ENCODE results near the gene LRRC32. TPM values are rescaled to one million over a fixed set of nuclear protein-coding genes. Genes with fewer than 3 reads are reported as not detected.

Gene LRRC32
- total and polyA plus RNA-seq, 9 of the 15 experiments (the other 6 are each of a cell fraction or from before 2014, with no cell fraction given): 0.10 to 0.50 (median 0.19) TPM; not detected in 5

DNA sequence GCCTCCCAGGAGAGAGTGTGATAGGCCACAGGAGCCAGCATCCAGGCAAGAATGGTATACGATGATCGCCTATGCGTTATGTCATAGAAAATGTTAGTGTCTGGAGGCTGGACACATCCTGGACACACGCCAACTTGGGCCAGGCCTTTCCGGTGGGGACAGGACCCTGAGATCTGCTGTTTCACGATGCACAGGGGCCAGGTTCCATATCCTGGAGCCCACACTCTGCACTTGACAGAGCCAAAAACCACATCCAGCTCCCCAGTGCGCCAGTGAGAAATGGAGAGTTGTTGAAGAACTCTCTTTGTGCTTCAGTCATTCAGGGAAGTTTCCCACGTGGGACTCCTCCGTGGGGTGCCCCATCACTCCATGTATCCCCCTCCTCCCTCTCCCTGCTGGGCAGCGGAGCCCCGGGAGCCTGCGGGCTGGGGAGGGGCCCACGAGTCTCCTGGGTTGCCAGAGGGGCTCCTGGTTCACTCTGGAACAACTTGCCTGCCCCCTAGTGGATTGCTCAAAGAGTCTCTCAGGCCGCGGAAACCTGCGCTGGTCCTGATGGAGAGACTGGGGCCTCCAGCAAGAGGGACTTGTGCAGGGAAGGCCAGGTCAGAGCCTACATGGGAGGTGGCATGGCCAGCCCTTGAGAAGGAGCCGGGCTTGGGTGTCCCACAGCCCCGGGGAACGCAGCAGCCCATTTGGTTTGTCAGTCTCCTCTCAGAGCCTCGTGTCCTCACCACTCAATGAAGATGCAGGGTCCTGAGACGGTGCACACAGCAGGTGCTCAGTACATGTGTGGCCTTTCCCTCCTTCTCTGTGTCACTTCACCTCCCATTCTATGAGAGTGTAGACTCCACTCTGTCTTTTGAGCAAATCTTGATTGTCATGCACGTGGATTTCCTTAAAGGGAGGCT lies 10.2 kb upstream of the LRRC32 start (continued):
- TF ChIP-seq, protein P1, sequence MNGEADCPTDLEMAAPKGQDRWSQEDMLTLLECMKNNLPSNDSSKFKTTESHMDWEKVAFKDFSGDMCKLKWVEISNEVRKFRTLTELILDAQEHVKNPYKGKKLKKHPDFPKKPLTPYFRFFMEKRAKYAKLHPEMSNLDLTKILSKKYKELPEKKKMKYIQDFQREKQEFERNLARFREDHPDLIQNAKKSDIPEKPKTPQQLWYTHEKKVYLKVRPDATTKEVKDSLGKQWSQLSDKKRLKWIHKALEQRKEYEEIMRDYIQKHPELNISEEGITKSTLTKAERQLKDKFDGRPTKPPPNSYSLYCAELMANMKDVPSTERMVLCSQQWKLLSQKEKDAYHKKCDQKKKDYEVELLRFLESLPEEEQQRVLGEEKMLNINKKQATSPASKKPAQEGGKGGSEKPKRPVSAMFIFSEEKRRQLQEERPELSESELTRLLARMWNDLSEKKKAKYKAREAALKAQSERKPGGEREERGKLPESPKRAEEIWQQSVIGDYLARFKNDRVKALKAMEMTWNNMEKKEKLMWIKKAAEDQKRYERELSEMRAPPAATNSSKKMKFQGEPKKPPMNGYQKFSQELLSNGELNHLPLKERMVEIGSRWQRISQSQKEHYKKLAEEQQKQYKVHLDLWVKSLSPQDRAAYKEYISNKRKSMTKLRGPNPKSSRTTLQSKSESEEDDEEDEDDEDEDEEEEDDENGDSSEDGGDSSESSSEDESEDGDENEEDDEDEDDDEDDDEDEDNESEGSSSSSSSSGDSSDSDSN (IDR thresholded peaks at IDR 0.05; ENCODE audit: borderline replicate concordance in 1 of 2, low read depth in 2 of 2, low read length in 2 of 2): no peak
- TF ChIP-seq ZNF174 (CRISPR knock-in tag; IDR thresholded peaks at IDR 0.05): no peak
- no peak for TF ChIP-seq ZNF146 (CRISPR knock-in tag; IDR thresholded peaks at IDR 0.05; ENCODE audit: unreplicated experiment)
- no peak for TF ChIP-seq CEBPG (CRISPR knock-in tag; IDR thresholded peaks at IDR 0.05)
- no peak for TF ChIP-seq CEBPG (tag; conservative IDR thresholded peaks at IDR 0.05 in 1 of 2, IDR thresholded peaks at IDR 0.05 in 1 of 2)
- no peak for TF ChIP-seq WHSC1 (IDR thresholded peaks at IDR 0.05; ENCODE audit: low read length)
- TF ChIP-seq ZNF175 (CRISPR knock-in tag; IDR thresholded peaks at IDR 0.05; ENCODE audit: low read depth): no peak
- TF ChIP-seq MEF2A (IDR thresholded peaks at IDR 0.05; ENCODE audit: control insufficient read depth, low read depth, low read length): no peak
- TF ChIP-seq NFIC (IDR thresholded peaks at IDR 0.05): peak; percentile 81
- TF ChIP-seq, protein P2, sequence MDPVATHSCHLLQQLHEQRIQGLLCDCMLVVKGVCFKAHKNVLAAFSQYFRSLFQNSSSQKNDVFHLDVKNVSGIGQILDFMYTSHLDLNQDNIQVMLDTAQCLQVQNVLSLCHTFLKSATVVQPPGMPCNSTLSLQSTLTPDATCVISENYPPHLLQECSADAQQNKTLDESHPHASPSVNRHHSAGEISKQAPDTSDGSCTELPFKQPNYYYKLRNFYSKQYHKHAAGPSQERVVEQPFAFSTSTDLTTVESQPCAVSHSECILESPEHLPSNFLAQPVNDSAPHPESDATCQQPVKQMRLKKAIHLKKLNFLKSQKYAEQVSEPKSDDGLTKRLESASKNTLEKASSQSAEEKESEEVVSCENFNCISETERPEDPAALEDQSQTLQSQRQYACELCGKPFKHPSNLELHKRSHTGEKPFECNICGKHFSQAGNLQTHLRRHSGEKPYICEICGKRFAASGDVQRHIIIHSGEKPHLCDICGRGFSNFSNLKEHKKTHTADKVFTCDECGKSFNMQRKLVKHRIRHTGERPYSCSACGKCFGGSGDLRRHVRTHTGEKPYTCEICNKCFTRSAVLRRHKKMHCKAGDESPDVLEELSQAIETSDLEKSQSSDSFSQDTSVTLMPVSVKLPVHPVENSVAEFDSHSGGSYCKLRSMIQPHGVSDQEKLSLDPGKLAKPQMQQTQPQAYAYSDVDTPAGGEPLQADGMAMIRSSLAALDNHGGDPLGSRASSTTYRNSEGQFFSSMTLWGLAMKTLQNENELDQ (CRISPR knock-in tag; IDR thresholded peaks at IDR 0.05; ENCODE audit: borderline replicate concordance): no peak
- no peak for TF ChIP-seq MIER1 (IDR thresholded peaks at IDR 0.05; ENCODE audit: low read depth)
- no peak for TF ChIP-seq ZNF586 (CRISPR knock-in tag; conservative IDR thresholded peaks at IDR 0.05)
- TF ChIP-seq, protein P3, sequence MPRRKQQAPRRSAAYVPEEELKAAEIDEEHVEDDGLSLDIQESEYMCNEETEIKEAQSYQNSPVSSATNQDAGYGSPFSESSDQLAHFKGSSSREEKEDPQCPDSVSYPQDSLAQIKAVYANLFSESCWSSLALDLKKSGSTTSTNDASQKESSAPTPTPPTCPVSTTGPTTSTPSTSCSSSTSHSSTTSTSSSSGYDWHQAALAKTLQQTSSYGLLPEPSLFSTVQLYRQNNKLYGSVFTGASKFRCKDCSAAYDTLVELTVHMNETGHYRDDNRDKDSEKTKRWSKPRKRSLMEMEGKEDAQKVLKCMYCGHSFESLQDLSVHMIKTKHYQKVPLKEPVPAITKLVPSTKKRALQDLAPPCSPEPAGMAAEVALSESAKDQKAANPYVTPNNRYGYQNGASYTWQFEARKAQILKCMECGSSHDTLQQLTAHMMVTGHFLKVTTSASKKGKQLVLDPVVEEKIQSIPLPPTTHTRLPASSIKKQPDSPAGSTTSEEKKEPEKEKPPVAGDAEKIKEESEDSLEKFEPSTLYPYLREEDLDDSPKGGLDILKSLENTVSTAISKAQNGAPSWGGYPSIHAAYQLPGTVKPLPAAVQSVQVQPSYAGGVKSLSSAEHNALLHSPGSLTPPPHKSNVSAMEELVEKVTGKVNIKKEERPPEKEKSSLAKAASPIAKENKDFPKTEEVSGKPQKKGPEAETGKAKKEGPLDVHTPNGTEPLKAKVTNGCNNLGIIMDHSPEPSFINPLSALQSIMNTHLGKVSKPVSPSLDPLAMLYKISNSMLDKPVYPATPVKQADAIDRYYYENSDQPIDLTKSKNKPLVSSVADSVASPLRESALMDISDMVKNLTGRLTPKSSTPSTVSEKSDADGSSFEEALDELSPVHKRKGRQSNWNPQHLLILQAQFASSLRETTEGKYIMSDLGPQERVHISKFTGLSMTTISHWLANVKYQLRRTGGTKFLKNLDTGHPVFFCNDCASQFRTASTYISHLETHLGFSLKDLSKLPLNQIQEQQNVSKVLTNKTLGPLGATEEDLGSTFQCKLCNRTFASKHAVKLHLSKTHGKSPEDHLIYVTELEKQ (CRISPR knock-in tag; IDR thresholded peaks at IDR 0.05): no peak
- no peak for TF ChIP-seq NCOA2 (IDR thresholded peaks at IDR 0.05; ENCODE audit: partially characterized antibody in 2 of 2)
- TF ChIP-seq ZNF134 (CRISPR knock-in tag; conservative IDR thresholded peaks at IDR 0.05): no peak
- TF ChIP-seq, protein P4, sequence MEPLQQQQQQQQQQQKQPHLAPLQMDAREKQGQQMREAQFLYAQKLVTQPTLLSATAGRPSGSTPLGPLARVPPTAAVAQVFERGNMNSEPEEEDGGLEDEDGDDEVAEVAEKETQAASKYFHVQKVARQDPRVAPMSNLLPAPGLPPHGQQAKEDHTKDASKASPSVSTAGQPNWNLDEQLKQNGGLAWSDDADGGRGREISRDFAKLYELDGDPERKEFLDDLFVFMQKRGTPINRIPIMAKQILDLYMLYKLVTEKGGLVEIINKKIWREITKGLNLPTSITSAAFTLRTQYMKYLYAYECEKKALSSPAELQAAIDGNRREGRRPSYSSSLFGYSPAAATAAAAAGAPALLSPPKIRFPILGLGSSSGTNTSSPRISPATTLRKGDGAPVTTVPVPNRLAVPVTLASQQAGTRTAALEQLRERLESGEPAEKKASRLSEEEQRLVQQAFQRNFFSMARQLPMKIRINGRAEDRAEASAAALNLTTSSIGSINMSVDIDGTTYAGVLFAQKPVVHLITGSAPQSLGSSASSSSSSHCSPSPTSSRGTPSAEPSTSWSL (CRISPR knock-in tag; IDR thresholded peaks at IDR 0.05; ENCODE audit: borderline replicate concordance): no peak
- no peak for TF ChIP-seq ZNF239 (CRISPR knock-in tag; IDR thresholded peaks at IDR 0.05)
